NCI-H1694 (cell line): ENCODE measurements around the gene USHBP1.
"Not testable (repeated sequence)": the region's sequence is repeated elsewhere in the genome, so short reads cannot be mapped to it uniquely, and the experiment has no call there.

Experiments used
- DNase-seq: peaks from one replicate; lab custom pipeline; 2025; lab: John Stamatoyannopoulos, UW

The USHBP1 gene

GRCh38 chr19:17264641-17264979 is at the start of gene USHBP1:
Gene USHBP1 (minus strand): TSS chr19:17264745. CDS start chr19:17264299, 446 bp downstream.
- DNase-seq: no peak

- DNase-seq: no peak
These were observed 49.6 kb upstream of the USHBP1 start for GRCh38 chr19:17314007-17314593.

GRCh38 chr19:17312189-17313113 is 47.9 kb upstream of the USHBP1 start:
- no peak for DNase-seq

GRCh38 chr19:17311455-17312188 is 47.1 kb upstream of the USHBP1 start:
- no peak for DNase-seq

- no peak for DNase-seq
These were observed 45.5 kb upstream of the USHBP1 start for GRCh38 chr19:17309965-17310461.

GRCh38 chr19:17309198-17309964 is 44.8 kb upstream of the USHBP1 start, which contains the start of gene DDA1:
Gene DDA1 (plus strand): TSS chr19:17309563. CDS start chr19:17309655, 92 bp downstream.
- DNase-seq: peak; percentile 96

- DNase-seq: no peak
These were observed 43.4 kb upstream of the USHBP1 start for GRCh38 chr19:17307876-17308377.

- no peak for DNase-seq
These were observed 41.8 kb upstream of the USHBP1 start for GRCh38 chr19:17306285-17306714.

GRCh38 chr19:17305517-17306284 is 41.2 kb upstream of the USHBP1 start, which contains the start of gene MRPL34:
Gene MRPL34 (plus strand): TSS chr19:17305872. CDS start chr19:17305893, 21 bp downstream.
- peak; percentile 94 for DNase-seq

GRCh38 chr19:17305216-17305516 is 40.6 kb upstream of the USHBP1 start:
- DNase-seq: no peak

- DNase-seq: no peak
These were observed 40.1 kb upstream of the USHBP1 start for GRCh38 chr19:17304386-17305215.

GRCh38 chr19:17303940-17304267 is 39.4 kb upstream of the USHBP1 start:
- DNase-seq: no peak

- peak; percentile 73 for DNase-seq
These were observed 38.8 kb upstream of the USHBP1 start, which contains the start of gene ABHD8 for GRCh38 chr19:17303167-17303939. Gene ABHD8 (minus strand): TSS chr19:17303425. CDS start chr19:17301616, 1,809 bp downstream.

GRCh38 chr19:17302391-17303166 is 38.0 kb upstream of the USHBP1 start:
- no peak for DNase-seq

- no peak for DNase-seq
These were observed 36.6 kb upstream of the USHBP1 start for GRCh38 chr19:17300992-17301619.

GRCh38 chr19:17296976-17297375 is 32.4 kb upstream of the USHBP1 start:
- no peak for DNase-seq

- DNase-seq: no peak
These were observed 31.7 kb upstream of the USHBP1 start for GRCh38 chr19:17296273-17296672.

GRCh38 chr19:17295551-17295950 is 31.0 kb upstream of the USHBP1 start:
- not testable (repeated sequence) for DNase-seq
